ENCODE data around the gene ALDH1A1. TPM values are rescaled to one million over a fixed set of nuclear protein-coding genes. Genes with fewer than 3 reads are reported as not detected.

ALDH1A1 gene
- total RNA-seq, 4 donors from 2014 or later, result 23.3 to 42.8 (median 30.9) TPM

- in situ Hi-C loops (cut with MboI; ENCODE audit: low sequenced_read_pairs in 4 of 4), result no loop called here
- DNase-seq (no peak), ATAC-seq (peak; percentile 38 to 52)
- H3K4me1 ChIP-seq, result peaks cover 0 to 21% of the 10 kb centered on the region in 2 donors
- H3K27ac ChIP-seq, result peak overlapping the region; percentile 54 to 78 (median 68)
- H3K9me3 ChIP-seq, result no peaks in the 10 kb centered on the region
- H3K27me3 ChIP-seq, result no peaks in the 10 kb centered on the region
- intact Hi-C loops (cut with DNase I; ENCODE audit: low total_unique reads), result no loop called here
- TF ChIP-seq POLR2A (IDR thresholded peaks at IDR 0.05), result no peak
- no peak for TF ChIP-seq CTCF (IDR thresholded peaks at IDR 0.05 in 4 of 5, conservative IDR thresholded peaks at IDR 0.05 in 1 of 5)
- H3K36me3 ChIP-seq, result no peaks in the 10 kb centered on the region
- peak overlapping the region; percentile 39 to 46 (median 41) for H3K4me3 ChIP-seq
Measured at GRCh38 chr9:72949244-72949582, 3.6 kb downstream of the ALDH1A1 start.

GRCh38 chr9:72948575-72949243 lies 4.1 kb downstream of the ALDH1A1 start:
- peak in 1 of 2 donors; percentile 3 for ATAC-seq
- TF ChIP-seq POLR2A (IDR thresholded peaks at IDR 0.05), result no peak
- H3K27me3 ChIP-seq, result no peaks in the 10 kb centered on the region
- H3K27ac ChIP-seq, result peak overlapping the region; percentile 54 to 78 (median 68)
- no peak for DNase-seq
- in situ Hi-C loops (cut with MboI; ENCODE audit: low sequenced_read_pairs in 4 of 4) (no loop called here), intact Hi-C loops (cut with DNase I; ENCODE audit: low total_unique reads) (no loop called here)
- H3K36me3 ChIP-seq, result no peaks in the 10 kb centered on the region
- H3K4me3 ChIP-seq, result peak overlapping the region; percentile 39 to 46 (median 41)
- peaks cover 0 to 21% of the 10 kb centered on the region in 2 donors for H3K4me1 ChIP-seq
- H3K9me3 ChIP-seq, result no peaks in the 10 kb centered on the region

- intact Hi-C loops (cut with DNase I; ENCODE audit: low total_unique reads) (no loop called here), in situ Hi-C loops (cut with MboI; ENCODE audit: low sequenced_read_pairs in 4 of 4) (no loop called here)
- H3K27ac ChIP-seq, result peak overlapping the region; percentile 54 to 78 (median 68)
- TF ChIP-seq POLR2A (IDR thresholded peaks at IDR 0.05) (no peak), CTCF (IDR thresholded peaks at IDR 0.05 in 4 of 5, conservative IDR thresholded peaks at IDR 0.05 in 1 of 5) (no peak)
- no peaks in the 10 kb centered on the region for H3K27me3 ChIP-seq
- no peak for ATAC-seq
- H3K4me3 ChIP-seq, result peak overlapping the region in 3 of 4 donors; percentile 40 to 46 (median 42)
- DNase-seq, result no peak
- H3K36me3 ChIP-seq, result no peaks in the 10 kb centered on the region
- H3K9me3 ChIP-seq, result no peaks in the 10 kb centered on the region
- H3K4me1 ChIP-seq, result peaks cover 0 to 15% of the 10 kb centered on the region in 2 donors
Measured at GRCh38 chr9:72947984-72948465, 4.8 kb downstream of the ALDH1A1 start.

- intact Hi-C loops (cut with DNase I; ENCODE audit: low total_unique reads), result no loop called here
- Histone ChIP-seq H3K27ac (peak overlapping the region in 1 of 4 donors; percentile 3), H3K36me3 (no peaks in the 10 kb centered on the region), H3K4me3 (no peak overlapping the region), H3K9me3 (no peaks in the 10 kb centered on the region), H3K4me1 (peaks cover 0 to 15% of the 10 kb centered on the region in 2 donors), H3K27me3 (no peaks in the 10 kb centered on the region)
- TF ChIP-seq CTCF (IDR thresholded peaks at IDR 0.05 in 4 of 5, conservative IDR thresholded peaks at IDR 0.05 in 1 of 5) (no peak), POLR2A (IDR thresholded peaks at IDR 0.05) (no peak)
- ATAC-seq (no peak), DNase-seq (no peak)
- in situ Hi-C loops (cut with MboI; ENCODE audit: low sequenced_read_pairs in 4 of 4), result no loop called here
Measured at GRCh38 chr9:72946821-72947220, 6.0 kb downstream of the ALDH1A1 start.

- Histone ChIP-seq H3K36me3 (no peaks in the 10 kb centered on the region), H3K9me3 (no peaks in the 10 kb centered on the region), H3K27me3 (no peaks in the 10 kb centered on the region), H3K4me1 (peaks cover 0 to 15% of the 10 kb centered on the region in 2 donors), H3K27ac (no peak overlapping the region), H3K4me3 (no peak overlapping the region)
- ATAC-seq (no peak), DNase-seq (no peak)
- in situ Hi-C loops (cut with MboI; ENCODE audit: low sequenced_read_pairs in 4 of 4), result no loop called here
- TF ChIP-seq CTCF (IDR thresholded peaks at IDR 0.05 in 4 of 5, conservative IDR thresholded peaks at IDR 0.05 in 1 of 5) (no peak), POLR2A (IDR thresholded peaks at IDR 0.05) (no peak)
- intact Hi-C loops (cut with DNase I; ENCODE audit: low total_unique reads), result no loop called here
Measured at GRCh38 chr9:72946318-72946717, 6.5 kb downstream of the ALDH1A1 start.
